ENCODE measurements around the gene SLC39A11. TPM values are rescaled to one million over a fixed set of nuclear protein-coding genes. Genes with fewer than 3 reads are reported as not detected.

Gene SLC39A11
- total RNA-seq, 1 experiment from 2014 or later = 18.6 TPM

DNA sequence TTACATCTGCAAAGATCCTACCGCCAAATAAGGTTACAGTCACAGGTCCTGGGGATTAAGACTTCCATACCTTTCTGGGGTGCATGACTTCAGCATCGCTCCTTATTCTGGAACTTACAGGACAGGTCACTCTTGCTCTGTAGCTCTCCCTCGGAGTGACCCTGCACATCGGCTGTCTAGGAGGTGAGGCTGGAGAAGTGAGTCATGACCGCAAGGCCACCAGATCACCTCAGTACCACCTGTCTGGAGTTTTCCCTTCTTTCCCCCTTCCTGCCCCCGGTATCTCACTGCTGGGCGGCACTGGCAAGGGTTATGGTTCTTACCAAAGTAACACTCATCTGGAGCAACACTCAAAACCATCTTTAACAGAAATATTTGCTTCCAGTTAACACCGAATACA lies 374.8 kb downstream of the SLC39A11 start:
- POLR2A ChIA-PET (ENCODE audit: low non-redundant PET) = no interaction called here

DNA sequence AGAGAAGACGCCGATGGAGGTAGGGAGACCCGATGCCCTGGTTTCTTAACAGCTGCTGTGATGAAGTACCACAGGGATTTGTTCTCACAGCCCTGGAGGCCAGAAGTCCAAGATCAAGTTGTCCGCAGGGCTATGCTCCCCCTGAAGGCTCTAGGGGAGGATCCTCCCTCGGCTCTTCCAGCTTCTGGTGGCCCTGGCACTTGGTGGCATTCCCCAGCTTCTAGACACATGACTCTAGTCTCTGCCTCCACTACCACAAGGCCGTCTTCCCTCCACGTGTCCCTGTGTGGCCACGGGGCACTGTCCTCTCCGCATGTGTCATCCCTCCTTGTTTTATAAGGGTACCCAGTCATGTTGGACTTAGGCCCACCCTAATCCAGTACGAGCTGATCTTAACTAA lies 375.2 kb downstream of the SLC39A11 start:
- BruUV-seq (replicated peaks) = no TSS peak
- Histone ChIP-seq H3K36me3 (ENCODE audit: insufficient read depth, low read length, poor library complexity, severe bottlenecking) (no peaks in the 10 kb centered on the region), H3K4me1 (ENCODE audit: insufficient read depth, low read length, poor library complexity, severe bottlenecking) (no peaks in the 10 kb centered on the region), H3K27ac (ENCODE audit: low read depth, low read length, poor library complexity, severe bottlenecking) (no peak overlapping the region), H3K4me3 (ENCODE audit: low read depth, low read length, poor library complexity, severe bottlenecking) (no peak overlapping the region), H3K27me3 (replicated peaks; ENCODE audit: insufficient read depth, low read depth, low read length, poor library complexity) (no peaks in the 10 kb centered on the region), H3K9me3 (ENCODE audit: low read depth, low read length, poor library complexity, severe bottlenecking) (no peaks in the 10 kb centered on the region)
- no peak for DNase-seq (ENCODE audit: low spot score)
- ChIA-PET CTCF (no interaction called here), POLR2A (ENCODE audit: low non-redundant PET) (no interaction called here)
- no peak for TF ChIP-seq EZH2 (IDR thresholded peaks at IDR 0.05; ENCODE audit: borderline replicate concordance, low read depth, low read length, poor library complexity, severe bottlenecking)
- TF ChIP-seq, protein P1, sequence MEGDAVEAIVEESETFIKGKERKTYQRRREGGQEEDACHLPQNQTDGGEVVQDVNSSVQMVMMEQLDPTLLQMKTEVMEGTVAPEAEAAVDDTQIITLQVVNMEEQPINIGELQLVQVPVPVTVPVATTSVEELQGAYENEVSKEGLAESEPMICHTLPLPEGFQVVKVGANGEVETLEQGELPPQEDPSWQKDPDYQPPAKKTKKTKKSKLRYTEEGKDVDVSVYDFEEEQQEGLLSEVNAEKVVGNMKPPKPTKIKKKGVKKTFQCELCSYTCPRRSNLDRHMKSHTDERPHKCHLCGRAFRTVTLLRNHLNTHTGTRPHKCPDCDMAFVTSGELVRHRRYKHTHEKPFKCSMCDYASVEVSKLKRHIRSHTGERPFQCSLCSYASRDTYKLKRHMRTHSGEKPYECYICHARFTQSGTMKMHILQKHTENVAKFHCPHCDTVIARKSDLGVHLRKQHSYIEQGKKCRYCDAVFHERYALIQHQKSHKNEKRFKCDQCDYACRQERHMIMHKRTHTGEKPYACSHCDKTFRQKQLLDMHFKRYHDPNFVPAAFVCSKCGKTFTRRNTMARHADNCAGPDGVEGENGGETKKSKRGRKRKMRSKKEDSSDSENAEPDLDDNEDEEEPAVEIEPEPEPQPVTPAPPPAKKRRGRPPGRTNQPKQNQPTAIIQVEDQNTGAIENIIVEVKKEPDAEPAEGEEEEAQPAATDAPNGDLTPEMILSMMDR (conservative IDR thresholded peaks at IDR 0.05; ENCODE audit: low read depth, low read length) = no peak
- intact Hi-C loops (cut with micrococcal nuclease; ENCODE audit: unreplicated experiment) = no loop called here

More for the DNA sequence above, 374.8 kb downstream of the SLC39A11 start:
- Histone ChIP-seq H3K4me1 (ENCODE audit: insufficient read depth, low read length, poor library complexity, severe bottlenecking) (no peaks in the 10 kb centered on the region), H3K27me3 (replicated peaks; ENCODE audit: insufficient read depth, low read depth, low read length, poor library complexity) (no peaks in the 10 kb centered on the region), H3K27ac (ENCODE audit: low read depth, low read length, poor library complexity, severe bottlenecking) (no peak overlapping the region), H3K36me3 (ENCODE audit: insufficient read depth, low read length, poor library complexity, severe bottlenecking) (no peaks in the 10 kb centered on the region), H3K4me3 (ENCODE audit: low read depth, low read length, poor library complexity, severe bottlenecking) (no peak overlapping the region), H3K9me3 (ENCODE audit: low read depth, low read length, poor library complexity, severe bottlenecking) (no peaks in the 10 kb centered on the region)
- CTCF ChIA-PET = no interaction called here
- BruUV-seq (replicated peaks) = no TSS peak
- DNase-seq (ENCODE audit: low spot score) = no peak
- TF ChIP-seq EZH2 (IDR thresholded peaks at IDR 0.05; ENCODE audit: borderline replicate concordance, low read depth, low read length, poor library complexity, severe bottlenecking) = no peak
- TF ChIP-seq, protein P1 (conservative IDR thresholded peaks at IDR 0.05; ENCODE audit: low read depth, low read length) = no peak
- intact Hi-C loops (cut with micrococcal nuclease; ENCODE audit: unreplicated experiment) = no loop called here

DNA sequence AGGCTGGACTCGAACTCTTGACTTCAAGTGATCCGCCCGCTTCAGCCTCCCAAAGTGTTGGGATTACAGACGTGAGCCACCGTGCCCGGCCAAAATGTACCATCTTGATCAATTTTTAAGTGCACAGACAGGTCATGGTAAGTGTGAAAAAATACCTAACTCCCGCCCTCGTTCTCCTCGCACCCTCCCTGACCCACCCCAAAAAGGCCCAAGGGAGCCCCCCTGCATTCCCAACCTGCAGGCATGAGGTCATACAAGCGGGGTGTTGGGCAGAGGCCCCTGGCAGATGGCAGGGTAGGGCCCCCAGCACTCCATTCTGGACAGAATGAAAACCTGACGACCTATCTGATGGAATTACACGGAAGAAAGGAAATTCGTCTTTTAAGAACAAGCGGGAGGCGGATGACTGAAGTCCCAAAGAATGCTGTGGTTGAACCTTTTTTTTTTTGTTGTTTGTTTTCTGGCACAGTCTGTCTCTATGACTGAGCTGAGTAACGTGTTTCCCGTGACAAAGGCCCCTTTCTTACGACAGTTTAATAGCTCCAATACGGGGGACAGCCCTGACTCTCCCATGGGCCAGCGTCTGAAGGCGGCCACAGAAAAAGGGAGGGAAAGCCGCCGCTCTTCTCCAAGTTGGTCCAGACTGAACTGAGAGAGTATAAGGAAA lies 376.4 kb downstream of the SLC39A11 start:
- H3K4me1 ChIP-seq (ENCODE audit: insufficient read depth, low read length, poor library complexity, severe bottlenecking) = no peaks in the 10 kb centered on the region
- no peaks in the 10 kb centered on the region for H3K36me3 ChIP-seq (ENCODE audit: insufficient read depth, low read length, poor library complexity, severe bottlenecking)
- BruUV-seq (replicated peaks) = no TSS peak
- ChIA-PET CTCF (interaction anchor here (0.7 kb wide), 1 partner anchor 1374 kb away, joined by 3 read pairs; no protein-coding TSS in a partner anchor), POLR2A (ENCODE audit: low non-redundant PET) (no interaction called here)
- H3K27me3 ChIP-seq (replicated peaks; ENCODE audit: insufficient read depth, low read depth, low read length, poor library complexity) = no peaks in the 10 kb centered on the region
- peak; percentile 37 for DNase-seq (ENCODE audit: low spot score)
- no peaks in the 10 kb centered on the region for H3K9me3 ChIP-seq (ENCODE audit: low read depth, low read length, poor library complexity, severe bottlenecking)
- H3K27ac ChIP-seq (ENCODE audit: low read depth, low read length, poor library complexity, severe bottlenecking) = no peak overlapping the region
- intact Hi-C loops (cut with micrococcal nuclease; ENCODE audit: unreplicated experiment) = no loop called here
- H3K4me3 ChIP-seq (ENCODE audit: low read depth, low read length, poor library complexity, severe bottlenecking) = no peak overlapping the region
- TF ChIP-seq EZH2 (IDR thresholded peaks at IDR 0.05; ENCODE audit: borderline replicate concordance, low read depth, low read length, poor library complexity, severe bottlenecking) = no peak
- TF ChIP-seq, protein P1 (conservative IDR thresholded peaks at IDR 0.05; ENCODE audit: low read depth, low read length) = no peak
